GM18520 (cell line): ENCODE measurements around the gene MXD4.

ENCODE experiments used
- ATAC-seq: cut with Tn5 transposase; IDR thresholded peaks from one replicate; pipeline ENCODE4 v1.9.1; 2021; ENCODE audit not compliant: unreplicated experiment

MXD4 gene

DNA sequence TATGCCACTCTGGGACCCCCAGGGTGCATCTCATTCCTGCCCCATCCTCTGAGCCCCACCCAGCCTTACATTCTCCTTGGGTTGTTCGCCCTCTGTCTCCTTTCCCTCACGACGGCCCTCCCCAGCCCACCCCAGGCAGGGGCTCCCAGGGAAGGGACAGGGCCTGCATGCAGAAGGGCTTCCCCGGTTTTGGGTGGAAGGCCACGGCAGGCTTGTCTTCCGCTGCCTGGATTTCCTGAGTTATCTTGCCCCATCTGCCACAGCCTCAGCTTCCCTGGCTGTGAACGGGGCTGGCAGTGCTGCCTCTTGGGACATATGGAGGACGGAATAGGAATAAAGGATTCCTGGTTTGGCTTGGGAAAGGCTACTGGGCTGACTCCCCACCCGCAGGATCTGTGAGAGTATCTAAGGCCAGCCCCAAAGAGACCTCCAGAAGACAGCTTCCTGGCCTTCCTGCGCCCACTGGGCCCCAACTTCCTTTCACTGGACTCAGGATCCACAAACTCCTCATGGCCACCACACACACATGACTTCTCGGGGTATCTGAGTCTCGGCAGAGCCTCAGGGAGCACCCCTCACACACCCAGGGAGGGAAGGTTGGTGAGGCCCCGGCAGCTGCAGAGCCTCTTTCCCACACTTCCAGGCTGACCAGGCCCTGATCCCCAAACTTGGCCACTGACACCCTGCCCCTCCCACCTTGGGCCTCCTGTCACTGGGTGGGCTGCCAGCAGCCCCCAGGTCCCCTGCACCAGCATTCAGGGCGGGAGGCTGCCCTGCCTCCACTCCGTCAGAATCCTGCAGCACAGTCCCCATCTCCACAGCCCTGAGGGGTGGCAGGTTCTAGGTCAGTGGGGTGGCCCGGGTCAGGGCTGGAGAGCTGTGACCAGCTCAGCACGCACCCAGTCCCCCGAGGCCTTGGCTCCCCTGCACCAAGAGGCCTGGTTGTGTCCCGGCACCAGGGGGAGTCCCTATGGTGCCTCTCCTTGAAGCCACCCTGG lies 3.5 kb upstream of the MXD4 start:
- no peak for ATAC-seq

DNA sequence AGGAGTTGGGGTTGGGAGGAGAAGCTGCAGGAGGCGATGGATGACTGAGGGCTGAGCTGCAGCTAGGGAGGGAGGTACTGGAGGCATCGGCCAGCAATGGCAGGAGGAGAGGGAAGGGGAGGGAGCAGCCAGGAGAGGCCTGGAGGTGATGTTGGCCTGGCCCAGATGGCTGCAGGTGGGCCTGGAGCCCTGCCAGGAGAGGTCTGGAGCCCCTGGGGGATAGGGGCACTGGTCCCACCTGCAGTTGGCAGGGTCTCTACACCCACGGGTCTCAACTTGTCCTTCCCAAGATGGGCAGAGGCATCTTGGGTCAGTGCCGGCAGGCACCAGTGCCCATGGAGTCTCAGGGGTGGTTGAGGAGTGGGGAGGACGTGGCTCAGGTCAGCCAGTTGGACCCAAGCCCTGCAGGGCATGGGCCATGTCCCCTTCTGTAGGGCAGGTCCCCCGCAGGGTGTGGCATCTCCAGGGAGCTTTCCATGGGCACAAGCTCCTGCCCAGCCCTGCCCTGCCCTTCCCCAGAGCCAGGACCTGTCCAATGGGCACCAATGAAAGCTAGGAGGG lies 2.7 kb upstream of the MXD4 start:
- ATAC-seq = no peak

DNA sequence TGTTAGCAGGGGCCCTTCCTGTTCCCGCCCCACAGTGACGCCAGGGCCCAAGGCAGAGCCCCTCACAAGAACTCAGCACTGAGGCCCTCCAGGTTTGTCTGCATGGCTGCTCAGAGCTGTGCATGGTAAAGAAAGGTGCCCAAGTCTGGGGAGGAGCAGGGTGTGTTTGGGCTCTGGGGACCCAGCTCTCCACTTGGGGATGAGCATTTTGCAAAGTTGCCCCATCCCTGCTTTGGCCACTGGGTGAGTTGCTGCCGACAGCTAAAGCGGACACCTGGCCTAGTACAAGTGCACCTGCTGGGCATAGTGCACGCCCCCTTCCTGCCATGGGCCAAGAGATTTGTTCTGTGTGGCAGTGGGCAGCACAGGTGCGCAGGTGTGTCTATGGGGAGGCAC lies 2.0 kb upstream of the MXD4 start:
- ATAC-seq = no peak

DNA sequence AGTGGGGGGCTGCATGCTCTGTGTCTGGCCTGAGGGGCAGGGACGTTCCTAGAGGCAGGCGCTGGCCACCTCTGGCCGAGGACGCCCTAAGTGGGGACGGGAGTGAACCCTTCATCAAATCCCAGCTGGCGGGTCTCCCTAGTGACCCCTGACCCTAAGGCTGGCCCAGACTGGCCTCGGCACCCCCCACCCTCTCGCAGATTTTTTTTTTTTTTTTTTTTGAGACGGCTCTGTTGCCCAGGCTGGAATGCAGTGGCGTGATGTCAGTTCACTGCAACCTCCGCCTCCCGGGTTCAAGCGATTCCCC lies 988 bp upstream of the MXD4 start:
- ATAC-seq = no peak

DNA sequence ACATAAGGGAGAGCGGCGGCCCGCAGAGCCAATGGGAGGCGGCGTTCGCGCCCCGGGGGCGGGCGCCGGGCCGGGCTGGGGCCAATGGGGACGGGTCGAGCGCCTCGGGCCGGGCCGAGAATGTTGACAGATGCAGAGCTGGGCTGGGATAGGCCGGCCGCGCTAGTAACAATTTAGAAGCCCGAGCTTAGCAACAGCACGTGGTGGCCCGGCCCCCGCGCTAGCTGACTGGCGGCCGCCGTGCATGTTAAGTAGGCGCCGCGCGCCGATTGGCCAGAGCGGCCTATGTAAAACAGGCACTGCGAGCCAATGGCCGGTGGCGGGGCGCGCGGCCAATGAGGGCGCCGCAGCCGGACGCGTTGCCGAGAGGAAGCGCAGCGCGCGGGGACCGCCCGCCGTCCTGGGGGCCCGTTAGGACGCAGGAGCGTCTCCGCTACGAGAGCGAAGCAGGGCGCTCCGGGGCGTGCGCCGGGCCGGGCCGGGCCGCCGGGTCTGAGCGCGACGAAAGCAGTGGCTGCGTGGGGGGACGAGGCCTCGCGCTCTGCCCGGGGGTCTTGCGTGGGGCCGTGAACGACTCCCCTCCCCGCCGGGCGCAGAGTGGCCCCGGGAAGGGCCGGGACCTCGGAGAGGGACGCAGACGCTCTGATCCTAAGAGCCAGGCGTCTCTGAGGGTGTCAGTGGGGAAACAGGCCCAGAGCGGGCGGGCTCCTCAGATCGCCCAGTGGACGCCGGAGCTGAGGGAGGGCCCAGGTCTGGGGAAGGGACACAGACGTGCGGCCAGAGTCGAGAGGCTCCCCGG lies 435 bp upstream of the MXD4 start:
- peak; percentile 85 for ATAC-seq

GRCh38 chr4:2261110-2261852 lies 628 bp downstream of the MXD4 start:
- ATAC-seq = no peak

- ATAC-seq = no peak
These were observed 1.4 kb downstream of the MXD4 start for GRCh38 chr4:2260344-2261109.

- ATAC-seq = no peak
These were observed 2.2 kb downstream of the MXD4 start for GRCh38 chr4:2259541-2260343.

DNA sequence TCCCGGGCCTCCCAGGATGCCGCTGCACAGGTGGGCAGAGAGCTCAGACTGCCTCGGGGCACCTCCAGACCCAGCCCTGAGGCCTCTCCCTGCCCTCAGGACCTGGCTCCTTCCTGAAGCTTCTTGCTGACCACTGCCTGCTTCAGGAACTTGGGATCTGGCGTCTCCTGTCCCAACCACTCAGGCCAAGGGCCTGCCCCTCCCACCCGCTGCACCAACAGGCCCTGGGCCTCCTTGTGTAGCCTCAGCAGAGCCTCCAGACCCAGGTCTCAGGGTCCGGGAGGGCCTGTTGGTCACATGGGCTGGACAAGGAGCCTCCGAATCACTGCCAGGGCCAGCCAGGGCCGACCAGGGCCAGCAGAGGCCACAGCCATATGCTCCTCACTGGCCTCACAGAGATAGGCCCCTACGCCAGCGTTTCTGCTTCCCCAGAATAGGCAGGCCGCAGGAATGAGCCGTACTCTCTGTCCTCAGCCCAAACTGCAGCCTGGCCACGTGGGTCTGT lies 2.8 kb downstream of the MXD4 start:
- ATAC-seq = no peak

- ATAC-seq = no peak
These were observed 3.5 kb downstream of the MXD4 start for GRCh38 chr4:2258091-2259035.

GRCh38 chr4:2257361-2258081 lies 4.4 kb downstream of the MXD4 start:
- no peak for ATAC-seq

DNA sequence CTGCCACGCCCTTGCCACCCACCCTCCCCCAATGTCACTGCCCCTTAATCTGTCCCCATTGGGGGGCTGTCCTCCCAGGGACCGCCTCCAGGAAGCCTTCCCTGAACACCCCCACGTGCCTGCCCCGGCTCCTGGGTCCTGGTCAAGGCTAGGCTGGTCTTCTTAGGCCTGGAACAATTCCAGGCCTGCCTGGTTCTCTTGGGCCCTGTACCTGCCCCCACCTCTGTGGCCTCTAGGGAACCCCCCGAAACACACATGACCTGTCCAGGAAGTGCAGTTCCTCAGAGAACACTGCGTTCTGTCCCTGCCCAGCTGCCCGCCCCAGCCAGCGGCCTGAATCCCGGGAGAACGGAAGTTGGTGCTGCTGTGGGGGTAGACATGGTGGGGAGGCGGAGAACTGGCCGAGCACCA lies 5.1 kb downstream of the MXD4 start:
- no peak for ATAC-seq

- ATAC-seq = no peak
These were observed 5.7 kb downstream of the MXD4 start for GRCh38 chr4:2256156-2256731.

DNA sequence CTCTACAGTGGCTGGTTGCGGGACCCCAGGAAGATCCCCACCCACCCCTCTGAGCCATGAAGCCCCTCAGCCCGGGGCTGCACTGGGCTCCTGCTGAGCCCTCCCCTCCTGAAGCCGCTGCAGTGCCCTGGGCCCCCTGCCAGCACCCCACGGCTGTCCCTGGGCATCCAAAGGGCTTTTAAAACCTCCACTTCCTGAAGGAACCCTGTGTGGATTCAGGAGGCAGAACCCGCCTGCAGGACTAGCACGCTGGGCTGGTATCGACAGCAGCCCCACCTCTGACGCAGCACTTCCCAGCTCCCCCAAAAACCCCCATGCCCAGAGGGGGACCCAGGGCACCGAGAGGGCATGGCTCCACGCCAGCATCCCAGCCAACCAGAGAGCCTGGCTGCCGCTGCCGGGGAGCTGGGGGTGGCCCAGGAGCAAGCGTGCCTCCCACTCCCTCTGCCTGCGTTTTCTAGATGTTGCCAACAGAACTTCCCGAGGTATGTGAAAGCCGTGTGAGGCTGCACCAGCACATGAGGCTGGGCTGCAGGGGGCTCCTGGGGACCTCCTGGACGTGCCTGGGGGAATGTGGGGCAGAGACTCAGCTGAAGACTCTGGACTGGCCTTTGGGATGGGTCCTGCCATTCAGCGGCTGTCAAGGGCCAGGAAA lies 6.3 kb downstream of the MXD4 start:
- ATAC-seq = no peak

DNA sequence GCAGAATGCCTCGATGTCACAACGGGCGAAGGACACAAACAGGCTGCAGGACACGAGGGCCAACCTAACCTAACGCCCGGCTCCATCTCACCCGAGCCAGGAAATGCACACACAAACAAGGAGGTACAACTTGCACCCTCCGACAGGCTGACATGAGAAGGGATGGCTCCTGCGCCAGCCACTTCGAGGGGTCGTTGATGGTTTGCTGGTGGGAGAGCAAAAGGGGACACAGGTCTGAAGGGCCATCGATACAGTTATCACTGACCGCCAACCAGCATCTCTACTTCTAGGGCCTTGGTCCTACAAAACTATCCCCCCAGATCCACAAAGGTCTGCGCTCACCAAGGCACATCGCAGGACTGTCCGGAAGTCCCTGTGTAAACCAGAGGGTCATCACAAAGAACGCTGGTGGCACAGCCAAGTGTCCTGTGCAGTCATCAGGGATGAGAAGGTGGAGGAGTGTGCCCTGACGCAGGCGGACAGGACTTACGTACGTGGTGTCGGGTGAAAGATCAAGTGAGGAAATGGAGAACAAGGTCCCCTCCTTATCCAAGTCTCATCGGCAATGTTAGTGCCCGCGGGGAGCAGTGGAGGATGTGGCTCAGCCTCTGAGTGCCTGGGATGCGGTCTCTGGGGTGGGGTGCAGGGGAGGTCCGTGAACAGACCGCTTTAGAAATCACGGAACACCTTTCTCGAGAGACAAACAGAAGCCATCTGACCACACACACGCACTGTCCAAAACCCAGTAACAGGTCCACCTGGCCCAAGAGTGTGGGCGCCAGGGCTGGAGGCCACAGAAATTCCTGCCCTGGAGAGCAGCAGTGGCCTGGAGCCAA lies 7.0 kb downstream of the MXD4 start:
- no peak for ATAC-seq
